NK-92 (cell line): ENCODE results near the gene TGFB1.
"Not testable (repeated sequence)": the region's sequence is repeated elsewhere in the genome, so short reads cannot be mapped to it uniquely, and the experiment has no call there.

Experiments
- DNase-seq: peaks from one replicate; lab custom pipeline; 2025; ENCODE audit not compliant: unreplicated experiment; lab: John Stamatoyannopoulos, UW

Gene TGFB1

DNA sequence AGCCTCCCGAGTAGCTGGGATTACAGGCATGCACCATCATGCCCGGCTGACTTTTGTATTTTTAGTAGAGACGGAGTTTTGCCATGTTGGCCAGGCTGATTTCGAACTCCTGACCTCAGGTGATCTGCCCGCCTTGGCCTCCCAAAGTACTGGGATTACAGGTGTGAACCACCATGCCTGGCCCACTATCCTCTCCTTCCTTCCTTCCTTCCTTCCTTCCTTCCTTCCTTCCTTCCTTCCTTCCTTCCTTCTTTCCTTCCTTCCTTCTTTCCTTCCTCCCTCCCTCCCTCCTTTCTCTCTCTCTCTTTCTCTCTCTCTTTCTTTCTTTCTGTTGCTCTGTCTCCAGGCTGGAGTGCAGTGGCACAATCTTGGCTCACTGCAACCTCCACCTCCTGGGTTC is 17.4 kb upstream of the TGFB1 start:
- not testable (repeated sequence) for DNase-seq

GRCh38 chr19:41369769-41370168 is 16.0 kb upstream of the TGFB1 start:
- DNase-seq = no peak

DNA sequence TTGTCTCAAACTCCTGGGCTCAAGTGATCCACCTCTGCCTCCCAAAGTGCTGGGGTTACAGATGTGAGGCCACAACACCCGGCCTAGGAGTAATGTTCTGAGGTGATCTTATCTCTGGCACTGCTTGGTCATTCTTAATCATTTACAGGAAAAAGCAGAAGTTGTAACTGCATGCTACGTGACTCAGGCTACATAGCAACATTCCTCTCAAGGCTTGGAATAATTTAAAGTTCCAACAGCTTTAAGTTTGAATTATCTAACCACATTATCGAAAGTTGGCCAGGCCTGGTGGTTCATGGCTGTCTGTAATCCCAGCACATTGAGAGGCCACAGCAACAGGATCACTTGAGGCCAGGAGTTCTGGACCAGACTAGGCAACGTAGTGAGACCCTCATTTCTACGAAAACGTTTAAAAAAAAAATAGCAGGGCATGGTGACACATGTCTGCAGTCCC is 14.2 kb upstream of the TGFB1 start:
- no peak for DNase-seq

- DNase-seq = no peak
Observed at GRCh38 chr19:41366089-41366488, 12.4 kb upstream of the TGFB1 start.

DNA sequence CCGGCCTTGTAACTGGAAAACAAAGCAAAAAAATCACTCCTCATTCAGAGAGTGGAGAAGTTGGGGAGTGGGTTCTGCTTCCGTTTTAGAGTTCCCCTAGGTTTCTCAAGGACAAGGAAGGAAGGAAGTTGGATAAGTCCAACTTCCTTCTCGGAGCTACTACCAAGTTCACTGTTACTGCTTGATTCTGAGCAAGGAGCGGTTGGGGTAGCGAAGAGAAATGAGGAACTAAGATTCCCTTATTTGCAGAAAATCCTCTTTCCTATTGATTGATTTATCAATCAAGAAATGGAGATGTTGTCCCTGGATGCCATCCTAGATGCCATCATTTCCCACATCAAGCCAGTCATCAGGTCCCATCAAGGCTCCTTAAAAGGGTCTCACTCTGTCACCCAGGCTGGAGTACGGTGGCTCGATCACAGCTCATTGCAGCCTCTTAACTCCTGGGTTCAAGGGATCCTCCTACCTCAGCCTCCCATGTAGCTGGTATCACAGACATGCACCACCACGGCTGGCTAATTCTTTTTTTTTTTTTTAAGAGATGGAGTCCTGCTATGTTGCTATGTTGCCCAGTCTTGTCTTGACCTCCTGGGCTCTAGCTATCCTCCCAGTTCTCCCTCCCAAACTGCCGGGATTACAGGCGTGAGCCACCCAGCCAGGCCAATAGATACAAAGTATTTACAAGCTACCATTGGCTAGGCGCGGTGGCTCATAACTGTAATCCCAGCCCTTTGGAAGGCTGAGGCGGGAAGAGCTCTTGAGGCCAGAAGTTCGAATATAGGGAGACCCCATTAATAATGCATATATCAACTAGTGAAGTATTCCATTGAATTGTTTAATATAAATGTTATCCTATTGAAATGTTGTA is 11.0 kb upstream of the TGFB1 start:
- no peak for DNase-seq

DNA sequence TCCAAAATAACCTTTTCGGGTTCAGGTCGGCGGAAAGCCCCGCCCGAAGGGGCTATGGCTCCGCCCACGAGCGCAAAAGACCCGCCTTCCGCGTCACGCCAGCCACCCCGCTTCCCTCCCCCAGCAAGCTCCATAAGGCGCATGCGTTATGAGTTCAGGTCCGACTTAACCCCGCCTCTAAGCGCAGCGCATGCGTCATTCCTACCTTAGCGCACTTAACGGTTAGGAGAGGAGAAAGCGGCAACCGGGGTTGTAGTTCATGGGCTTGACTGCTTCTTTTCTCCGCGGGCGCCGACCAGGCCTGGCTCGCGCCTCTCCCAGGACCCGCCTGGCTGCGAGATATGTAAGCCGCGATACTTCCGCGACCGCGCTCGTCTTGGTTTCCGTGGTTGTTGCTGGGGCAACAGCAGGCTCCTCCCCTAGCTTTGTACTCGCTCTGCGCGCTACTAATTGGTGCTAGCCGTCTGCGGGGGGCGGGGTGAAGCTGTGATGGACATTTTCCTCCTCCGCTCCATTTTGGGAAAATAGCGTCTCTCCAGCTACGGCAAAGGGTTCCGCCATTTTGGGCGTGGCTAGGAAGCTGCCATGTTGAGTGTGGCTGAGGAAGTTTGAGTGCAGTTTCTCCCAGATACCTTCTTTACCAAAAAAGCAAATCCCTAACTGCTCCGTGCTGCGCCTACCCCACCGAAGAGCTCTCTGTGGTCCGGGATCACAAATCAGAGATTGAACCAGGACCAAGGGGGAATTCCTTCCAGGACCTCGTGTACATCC is 10.2 kb upstream of the TGFB1 start, which contains the start of gene B9D2:
Gene B9D2, minus strand, starts transcription at position 397 of the 771 bp plus-strand sequence. CDS start 630 bp downstream, outside the sequence.
- DNase-seq = peak; percentile 84

DNA sequence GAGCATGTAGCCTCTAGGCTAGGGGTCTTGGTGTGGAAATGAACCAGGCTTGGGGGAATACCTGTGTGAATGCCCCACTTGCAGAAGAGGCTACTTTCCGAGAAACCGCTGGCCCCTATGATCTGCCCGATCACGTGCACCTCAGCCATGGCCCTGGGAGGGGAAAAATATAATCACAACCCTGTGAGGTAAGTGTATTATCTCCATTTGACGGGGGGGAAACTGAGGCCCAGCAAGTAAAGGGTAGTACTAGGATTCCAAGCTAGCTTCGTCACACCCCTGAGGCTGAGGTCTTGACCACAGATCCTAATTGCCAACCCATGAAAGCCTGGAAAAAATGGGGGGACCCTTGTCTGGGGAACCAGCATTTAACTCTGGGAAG is 9.6 kb upstream of the TGFB1 start:
- DNase-seq = no peak

- no peak for DNase-seq
Observed at GRCh38 chr19:41362143-41362847, 8.6 kb upstream of the TGFB1 start.

DNA sequence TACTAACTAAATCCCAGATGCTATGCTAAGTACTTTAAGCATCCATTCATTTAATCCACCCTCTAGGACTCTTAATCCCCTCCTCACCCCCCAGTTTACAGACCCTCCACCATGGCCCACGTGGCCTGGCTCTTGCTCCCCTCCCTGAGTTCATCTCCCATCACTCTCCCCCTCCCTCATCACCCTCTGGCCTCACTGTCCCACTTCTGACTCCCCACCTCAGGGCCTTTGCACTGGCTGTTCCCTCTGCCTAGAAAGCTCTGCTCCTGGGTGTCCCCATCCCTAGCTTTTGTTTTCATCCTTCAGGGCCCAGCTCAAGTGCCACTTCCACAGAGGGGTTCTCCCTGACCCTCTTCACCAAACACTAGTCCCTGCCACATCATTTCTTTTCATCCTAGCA is 6.0 kb upstream of the TGFB1 start:
- no peak for DNase-seq

DNA sequence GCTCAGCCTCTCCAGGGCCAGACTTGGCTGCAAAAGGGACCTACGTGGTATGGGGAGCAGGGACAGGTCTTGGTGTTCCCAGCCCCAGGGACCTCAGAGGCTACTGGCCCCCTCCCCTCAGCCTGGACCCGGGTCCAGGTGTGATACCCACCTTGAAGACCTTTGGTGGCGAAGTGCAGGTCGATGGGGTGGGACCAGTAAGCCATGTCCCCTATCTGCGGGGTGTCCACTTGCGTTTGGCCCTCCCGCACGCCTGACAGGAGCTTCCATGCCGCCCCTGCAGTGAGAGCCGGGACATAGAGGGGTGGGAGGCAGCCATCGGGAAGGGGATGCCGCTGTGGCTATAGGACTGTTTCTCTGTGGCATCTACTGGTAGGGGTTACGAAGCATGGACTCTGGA is 4.0 kb upstream of the TGFB1 start:
- DNase-seq = no peak

DNA sequence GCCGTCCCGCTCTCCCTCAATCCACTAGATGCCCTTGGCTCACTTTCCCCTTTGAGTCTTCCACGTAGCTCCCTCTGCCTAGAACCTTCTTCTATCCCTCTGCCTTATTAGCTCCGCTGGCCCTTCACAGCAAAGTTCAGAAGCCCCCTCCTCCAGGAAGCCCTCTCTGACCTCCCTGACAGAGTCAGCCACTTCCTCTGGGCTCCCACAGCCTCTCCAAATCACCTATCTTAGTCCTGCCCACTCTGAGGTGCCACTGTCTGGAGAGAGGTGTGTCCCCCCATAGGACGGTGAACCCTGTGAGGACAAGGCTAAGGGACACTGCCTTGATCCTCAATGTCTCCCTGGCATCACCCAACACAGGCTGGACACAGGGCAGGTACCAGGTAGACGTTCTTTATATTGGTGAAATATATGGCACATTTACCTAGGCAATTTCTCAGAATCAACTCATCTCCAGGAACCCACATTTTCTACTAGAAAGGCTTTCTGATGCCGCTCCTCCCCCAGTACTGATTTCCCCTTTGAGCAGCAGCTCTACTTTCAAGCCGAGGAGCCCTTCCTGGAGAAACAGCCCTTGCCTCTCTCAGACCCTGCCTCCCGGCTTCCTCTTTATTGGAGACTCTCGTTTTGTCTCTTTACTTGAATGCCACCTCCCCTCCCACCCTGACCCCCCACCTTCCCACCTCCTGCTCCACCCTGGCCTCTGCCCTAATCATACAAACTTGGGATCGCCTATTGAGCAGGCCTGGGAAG is 3.4 kb upstream of the TGFB1 start:
- no peak for DNase-seq

DNA sequence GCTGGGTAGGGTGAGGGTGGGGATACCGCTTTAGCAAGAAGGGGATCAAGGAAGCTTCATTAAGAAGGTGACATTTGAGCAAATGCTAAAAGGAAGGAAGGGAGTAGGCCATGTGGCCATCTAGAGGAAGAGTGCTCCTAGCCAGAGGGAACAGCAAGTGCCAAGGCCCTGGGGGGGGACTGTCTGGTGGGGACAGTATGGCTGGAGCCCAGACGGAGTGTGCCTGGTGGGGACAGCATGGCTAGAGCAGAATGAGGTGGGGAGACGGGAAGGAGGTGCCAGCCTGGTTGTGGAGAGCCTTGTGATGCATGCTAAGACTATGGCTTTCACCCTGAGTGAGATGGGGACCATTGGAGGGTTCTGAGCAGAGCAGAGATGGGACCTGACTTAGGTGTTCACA is 2.1 kb upstream of the TGFB1 start:
- DNase-seq = no peak

DNA sequence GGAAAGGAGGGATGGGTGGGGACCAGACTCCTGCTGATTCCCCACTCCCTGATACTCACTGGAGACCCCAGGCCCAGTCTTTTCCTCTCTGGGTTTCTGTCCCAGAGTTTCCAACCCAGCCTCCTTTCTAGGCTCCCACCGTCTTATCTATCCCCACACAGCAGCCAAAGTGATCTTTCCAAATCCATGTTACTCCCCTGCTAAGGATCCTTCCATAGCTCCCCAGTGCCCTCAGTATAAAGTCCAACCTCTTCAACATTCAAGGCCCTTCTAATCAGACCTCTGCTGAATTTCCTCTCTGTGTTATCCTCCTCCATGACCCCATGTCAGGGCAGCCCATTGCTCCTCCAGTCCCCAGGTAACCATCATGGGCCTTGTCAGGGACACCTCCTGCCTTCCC is 1.3 kb upstream of the TGFB1 start:
- DNase-seq = no peak

DNA sequence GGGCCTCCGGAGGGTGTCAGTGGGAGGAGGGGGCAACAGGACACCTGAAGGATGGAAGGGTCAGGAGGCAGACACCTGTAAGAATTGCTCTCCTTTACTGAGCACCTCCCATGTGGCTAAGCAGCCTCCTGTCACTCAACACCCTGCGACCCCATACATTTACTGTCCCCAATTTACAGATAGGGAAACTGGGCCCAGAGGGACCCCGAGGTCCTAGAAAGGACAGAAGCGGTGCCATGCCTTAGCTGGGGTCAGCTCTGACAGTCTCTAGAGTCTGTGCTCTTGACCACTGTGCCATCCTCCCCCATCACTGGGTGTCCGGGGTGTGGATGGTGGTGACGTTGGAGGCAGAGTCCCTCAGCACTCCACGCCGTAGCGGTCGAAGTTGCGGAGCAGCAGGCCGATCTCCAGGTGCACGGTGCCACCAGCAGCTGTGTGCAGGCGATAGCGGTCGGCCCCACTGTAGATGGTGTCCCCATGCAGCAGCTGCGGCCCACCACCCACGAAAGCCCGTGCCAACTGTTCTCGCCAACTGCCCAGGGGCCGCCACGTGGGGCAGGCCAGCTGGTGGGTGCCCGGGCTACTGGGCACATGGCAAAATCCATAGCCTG is 726 bp upstream of the TGFB1 start:
- DNase-seq = no peak

DNA sequence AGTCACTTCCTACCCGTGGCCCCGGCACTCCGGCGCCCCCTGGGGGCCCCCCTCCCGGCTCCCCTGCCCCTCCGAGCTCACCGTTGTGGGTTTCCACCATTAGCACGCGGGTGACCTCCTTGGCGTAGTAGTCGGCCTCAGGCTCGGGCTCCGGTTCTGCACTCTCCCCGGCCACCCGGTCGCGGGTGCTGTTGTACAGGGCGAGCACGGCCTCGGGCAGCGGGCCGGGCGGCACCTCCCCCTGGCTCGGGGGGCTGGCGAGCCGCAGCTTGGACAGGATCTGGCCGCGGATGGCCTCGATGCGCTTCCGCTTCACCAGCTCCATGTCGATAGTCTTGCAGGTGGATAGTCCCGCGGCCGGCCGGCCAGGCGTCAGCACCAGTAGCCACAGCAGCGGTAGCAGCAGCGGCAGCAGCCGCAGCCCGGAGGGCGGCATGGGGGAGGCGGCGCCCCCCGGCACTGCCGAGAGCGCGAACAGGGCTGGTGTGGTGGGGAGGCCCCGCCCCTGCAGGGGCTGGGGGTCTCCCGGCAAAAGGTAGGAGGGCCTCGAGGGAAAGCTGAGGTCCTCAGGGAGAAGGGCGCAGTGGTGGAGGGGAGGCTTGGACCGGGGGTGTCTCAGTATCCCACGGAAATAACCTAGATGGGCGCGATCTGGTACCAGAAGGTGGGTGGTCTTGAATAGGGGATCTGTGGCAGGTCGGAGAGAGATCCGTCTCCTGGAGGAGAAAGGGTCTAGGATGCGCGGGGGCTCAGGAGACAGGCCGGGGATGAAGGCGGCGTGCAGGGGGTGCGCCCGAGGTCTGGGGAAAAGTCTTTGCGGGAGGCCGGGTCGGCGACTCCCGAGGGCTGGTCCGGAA is 885 bp downstream of the TGFB1 start:
- no peak for DNase-seq

DNA sequence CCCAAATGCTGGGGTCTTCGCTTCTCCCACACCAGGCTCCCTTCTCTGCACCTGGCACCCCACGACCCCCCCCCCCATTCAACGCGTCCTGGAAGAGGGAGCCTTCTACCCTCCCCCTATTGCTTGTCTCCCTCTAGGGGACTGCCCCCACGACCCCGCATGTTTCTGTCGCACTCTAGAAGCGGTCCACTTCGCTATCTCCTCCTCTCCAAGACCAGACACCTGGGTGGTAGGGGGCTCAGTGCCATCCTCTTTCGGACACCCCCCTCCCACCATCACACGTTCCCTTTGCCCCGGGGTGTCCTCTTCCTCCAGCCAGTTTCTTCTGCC is 1.5 kb downstream of the TGFB1 start:
- no peak for DNase-seq

DNA sequence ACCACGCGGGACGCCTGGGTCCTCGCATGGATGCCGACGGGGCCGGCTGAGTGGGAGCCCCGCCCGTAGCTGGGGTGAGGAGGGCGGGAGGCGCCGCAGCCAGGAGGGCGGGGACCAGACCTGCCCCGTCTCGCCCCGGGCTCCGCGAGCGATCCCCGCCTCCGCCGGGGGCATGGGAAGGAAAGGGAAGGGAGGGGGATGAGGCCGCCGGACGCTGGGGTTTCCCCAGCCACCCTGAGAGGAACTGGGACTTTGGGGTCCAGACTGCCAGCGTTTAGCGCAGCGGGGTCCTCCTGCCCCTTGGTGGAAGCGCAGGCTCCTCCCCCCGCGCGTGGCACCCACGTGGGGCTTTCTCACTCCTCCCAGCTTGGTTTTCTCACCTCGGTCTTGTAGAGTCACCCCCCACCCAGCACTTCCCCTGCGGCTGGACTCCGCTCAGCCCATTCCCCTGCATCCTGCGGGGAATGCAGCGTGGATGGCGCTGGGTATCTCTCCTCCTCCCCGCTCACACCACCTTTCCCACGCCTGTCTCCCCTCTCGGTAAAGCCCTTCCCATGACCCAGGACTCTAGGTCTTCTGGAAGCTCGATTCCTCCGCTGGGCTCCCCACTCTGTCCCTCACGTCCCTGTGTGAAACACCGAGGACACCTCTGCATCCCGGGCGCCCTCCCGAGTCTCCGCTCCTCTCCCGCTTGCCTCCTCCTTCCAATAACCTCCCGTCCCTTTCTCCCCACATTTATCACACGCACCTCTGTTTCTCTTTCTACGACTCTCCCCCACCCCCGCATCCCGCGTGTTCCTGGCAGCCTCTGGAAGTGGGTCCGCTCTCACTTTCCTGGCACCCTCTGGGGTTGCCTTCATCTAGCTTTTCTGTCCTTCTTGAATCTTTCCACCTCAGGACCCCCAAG is 2.1 kb downstream of the TGFB1 start:
- no peak for DNase-seq

DNA sequence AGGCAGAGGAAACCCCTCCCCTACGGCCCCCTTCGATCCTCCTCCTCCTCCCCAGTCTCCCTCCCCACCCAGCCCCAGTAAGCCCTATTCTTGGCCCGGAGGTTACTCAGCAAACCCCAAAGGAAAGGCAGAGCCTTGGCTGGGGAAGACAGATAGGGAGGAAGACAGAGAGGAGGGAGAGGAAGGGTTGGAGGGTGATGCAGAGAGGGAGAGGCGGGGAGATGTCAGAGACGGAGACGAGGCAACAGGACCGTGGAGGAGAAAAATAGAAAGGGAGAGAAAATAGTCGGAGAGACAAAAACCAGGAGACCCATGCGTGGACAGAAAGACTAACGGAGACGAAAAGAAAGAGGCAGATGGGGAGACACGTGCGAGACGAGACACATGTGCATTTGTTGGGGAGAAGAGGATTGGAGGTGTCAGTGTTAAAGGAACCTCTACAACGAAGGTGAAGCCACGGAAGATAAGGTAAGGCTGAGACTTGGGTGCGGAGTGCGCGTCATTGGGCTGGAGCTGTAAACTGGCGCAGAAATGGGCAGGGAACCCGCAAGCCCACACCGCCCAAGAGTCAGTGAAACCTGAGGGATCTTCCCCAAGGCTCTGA is 2.9 kb downstream of the TGFB1 start:
- DNase-seq = no peak
